NCI-H2081 (cell line): ENCODE data around the gene MED8.

ENCODE experiments used
- DNase-seq, 2 experiments: peaks; one replicate each; lab custom pipeline; 2025; lab: John Stamatoyannopoulos, UW

MED8 gene

DNA sequence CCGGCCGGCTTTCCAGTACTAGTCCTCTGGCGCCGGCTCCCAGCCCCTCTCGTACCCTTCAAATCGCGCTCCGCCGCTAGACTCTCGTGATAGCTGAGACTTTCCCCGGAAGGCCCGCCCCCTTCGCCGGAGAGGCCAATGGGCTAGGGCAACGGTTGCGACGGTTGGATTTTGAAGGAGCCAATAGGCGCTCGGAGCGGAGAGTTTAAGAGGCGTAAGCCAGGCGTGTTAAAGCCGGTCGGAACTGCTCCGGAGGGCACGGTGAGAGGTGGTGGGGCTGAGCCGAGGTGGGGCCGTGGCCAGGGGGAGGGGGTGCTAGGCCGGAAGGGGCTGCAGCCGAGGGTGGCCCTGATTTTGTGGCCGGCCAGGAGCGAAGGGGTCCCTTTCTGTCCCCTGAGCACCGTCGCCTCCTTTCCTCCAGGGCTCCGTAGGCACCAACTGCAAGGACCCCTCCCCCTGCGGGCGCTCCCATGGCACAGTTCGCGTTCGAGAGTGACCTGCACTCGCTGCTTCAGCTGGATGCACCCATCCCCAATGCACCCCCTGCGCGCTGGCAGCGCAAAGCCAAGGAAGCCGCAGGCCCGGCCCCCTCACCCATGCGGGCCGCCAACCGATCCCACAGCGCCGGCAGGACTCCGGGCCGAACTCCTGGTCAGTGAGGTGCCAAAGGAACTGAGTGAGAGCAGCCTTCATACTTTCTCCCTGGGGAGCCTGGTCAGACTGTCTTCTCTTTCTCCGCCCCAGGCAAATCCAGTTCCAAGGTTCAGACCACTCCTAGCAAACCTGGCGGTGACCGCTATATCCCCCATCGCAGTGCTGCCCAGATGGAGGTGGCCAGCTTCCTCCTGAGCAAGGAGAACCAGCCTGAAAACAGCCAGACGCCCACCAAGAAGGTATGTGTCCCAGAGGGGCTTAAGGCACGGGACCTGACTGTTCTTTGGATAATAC is 30.6 kb downstream of the MED8 start, which contains the start of gene CDC20:
CDC20 (plus strand) TSS at position 236 of the 948 bp plus-strand sequence; CDS start at position 471, 235 bp downstream.
- DNase-seq = peak; percentile 100

DNA sequence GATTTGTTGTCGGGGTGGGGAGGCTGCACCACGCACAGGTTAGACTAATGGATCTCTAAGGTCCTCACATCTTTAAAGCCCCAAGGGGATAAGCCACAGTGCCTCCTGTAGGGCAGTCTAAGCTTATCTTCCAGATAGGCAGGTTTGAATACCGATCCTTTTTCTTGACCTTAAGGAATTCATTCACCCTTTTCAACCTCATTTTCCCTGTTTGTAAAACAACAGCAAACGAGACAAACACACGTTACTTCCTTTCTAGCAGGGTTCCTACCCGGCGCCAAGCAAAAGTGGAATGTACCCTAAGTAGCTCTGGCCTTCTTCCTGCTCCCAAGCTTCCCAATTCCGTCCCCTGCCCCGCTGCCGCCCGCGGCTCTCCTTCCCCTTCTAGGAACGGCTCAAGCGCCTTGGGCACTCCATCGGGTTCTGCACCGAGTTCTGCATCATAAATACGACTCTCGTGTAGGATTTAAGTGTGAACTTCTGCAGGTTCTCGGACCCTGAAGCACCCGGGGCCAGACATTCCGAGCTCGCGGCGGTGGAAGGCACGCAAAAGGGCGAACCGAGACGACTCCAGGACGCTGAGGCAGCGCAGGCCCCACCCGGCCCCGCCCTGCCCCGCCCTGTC is 31.4 kb downstream of the MED8 start:
- DNase-seq = peak in 1 of 2 experiments; percentile 43

DNA sequence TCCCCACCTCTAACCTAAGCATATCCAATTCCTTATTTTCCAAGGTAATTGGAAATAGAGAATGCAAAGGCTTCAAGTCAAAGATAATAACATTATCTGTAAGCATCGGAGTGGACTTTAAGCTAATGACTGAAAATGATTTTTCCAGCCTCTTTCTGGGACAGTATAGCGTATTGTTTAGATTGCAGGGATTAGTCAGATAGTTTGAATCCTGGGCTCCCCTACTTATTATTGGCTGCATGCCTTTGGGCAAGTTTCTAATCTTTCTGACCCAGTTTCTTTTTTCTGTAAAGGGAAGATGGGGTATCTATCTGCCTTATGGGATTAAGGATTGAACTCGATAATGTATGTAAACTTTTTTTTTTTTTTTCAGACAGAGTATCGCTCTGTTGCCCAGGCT is 32.3 kb downstream of the MED8 start:
- no peak for DNase-seq

DNA sequence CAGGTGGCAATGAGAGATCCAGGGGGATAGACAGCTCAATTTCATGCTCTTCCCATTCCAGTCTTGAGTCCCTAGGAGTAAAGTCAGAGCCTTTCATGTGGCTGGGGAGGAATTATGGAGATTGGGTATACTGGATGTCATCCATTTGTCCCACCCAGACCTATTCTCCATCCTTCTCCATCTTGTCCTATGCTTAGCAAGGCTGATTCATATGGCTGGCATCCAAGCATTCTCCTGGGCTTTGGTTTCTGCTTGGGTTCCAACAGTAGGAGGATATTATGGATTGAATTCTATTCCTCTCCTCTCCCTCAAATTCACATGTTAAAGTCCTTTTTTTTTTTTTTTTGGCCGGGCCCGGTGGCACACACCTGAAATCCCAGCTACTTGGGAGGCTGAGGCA is 34.7 kb downstream of the MED8 start:
- no peak for DNase-seq

- no peak for DNase-seq
Measured at GRCh38 chr1:43354471-43354870, 35.1 kb downstream of the MED8 start.

DNA sequence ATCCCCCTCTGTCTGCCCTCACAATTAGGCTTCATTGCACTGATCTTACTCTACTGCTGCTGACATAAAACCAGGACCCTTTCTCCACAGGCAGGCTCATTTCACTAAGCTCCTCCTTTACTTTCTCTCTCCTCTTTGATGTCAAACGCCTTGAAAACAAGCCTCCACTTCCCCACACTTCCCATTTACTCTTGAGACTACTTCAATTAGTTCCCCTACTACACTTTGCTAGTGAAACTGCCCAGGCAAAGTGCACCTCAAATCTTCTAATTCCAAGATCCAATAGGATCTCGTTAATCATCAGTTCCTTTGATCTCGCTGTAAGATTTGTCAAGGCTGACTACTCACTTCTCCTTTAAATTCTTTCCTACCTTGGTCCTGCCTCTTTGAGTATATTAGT is 36.7 kb downstream of the MED8 start:
- DNase-seq = no peak

GRCh38 chr1:43352351-43352705 is 37.3 kb downstream of the MED8 start:
- no peak for DNase-seq

DNA sequence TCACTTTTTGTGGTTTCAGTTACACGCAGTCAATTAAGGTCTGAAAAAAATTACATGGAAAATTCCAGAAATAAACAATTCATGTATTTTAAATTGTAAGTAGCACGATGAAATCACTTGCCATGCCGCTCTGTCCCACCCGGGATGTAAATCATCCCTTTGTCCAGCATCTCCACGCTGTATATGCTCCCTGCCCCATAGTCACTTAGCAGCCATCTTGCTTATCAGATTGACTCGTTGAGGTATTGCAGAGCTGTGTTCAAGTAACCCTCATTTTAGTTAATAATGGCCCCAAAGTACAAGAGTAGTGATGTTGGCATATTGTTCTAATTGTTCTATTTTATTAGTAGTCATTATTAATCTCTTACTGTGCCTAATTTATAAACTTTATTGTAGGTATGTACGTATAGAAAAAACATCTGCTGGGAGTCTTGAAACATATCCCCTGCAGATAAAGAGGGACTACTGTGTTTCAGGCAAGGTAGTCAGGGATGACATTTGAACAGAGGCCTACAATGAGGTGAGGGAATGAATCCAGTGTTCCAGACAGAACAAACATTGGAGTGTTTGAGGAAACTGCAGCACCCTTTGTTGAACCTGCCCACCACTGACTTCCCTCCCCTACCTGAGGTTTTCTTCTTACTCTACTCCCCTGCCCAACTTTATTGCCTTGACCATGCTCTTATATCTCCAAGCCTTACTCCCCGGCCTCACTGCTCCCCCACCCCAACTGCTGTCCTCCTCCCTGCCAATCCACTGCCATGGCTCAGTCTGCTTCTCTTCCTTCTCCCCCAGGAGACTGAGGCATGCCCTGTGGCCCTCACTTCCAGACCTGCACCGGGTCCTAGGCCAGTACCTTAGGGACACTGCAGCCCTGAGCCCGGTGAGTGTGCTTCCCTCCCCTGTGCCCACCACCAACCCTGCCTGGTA is 37.9 kb downstream of the MED8 start:
- DNase-seq = no peak

DNA sequence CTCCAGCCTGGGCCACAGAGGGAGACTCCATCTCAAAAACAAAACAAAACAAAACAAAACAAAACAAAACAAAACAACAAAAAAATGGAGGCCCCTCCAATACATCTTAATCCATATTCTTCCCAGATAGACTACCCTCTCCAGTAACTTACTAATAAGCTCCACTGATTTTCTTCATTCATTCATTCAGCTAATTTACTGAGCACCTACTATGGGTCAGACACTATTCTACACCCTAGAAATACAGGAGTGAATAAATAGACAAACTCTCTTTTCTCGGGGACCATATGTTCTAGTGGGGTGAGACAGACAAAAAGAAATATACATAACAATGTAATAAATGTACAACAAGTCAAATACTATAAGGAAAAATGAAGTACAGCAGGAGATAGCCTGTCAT is 38.6 kb downstream of the MED8 start:
- no peak for DNase-seq

GRCh38 chr1:43349594-43350306 is 39.9 kb downstream of the MED8 start:
- peak in 1 of 2 experiments; percentile 44 for DNase-seq

- DNase-seq = peak; percentile 94
Measured at GRCh38 chr1:43348809-43349593, 40.6 kb downstream of the MED8 start.

GRCh38 chr1:43348343-43348808 is 41.2 kb downstream of the MED8 start:
- DNase-seq = peak; percentile 73 to 82

- DNase-seq = no peak
Measured at GRCh38 chr1:43346636-43347035, 43.0 kb downstream of the MED8 start.

GRCh38 chr1:43345120-43345519 is 44.5 kb downstream of the MED8 start:
- no peak for DNase-seq

GRCh38 chr1:43344267-43344850 is 45.2 kb downstream of the MED8 start:
- DNase-seq = peak in 1 of 2 experiments; percentile 31

GRCh38 chr1:43340559-43340958 is 49.0 kb downstream of the MED8 start:
- DNase-seq = no peak

GRCh38 chr1:43339584-43340232 is 49.9 kb downstream of the MED8 start:
- no peak for DNase-seq

GRCh38 chr1:43338001-43338400 is 51.6 kb downstream of the MED8 start:
- no peak for DNase-seq

DNA sequence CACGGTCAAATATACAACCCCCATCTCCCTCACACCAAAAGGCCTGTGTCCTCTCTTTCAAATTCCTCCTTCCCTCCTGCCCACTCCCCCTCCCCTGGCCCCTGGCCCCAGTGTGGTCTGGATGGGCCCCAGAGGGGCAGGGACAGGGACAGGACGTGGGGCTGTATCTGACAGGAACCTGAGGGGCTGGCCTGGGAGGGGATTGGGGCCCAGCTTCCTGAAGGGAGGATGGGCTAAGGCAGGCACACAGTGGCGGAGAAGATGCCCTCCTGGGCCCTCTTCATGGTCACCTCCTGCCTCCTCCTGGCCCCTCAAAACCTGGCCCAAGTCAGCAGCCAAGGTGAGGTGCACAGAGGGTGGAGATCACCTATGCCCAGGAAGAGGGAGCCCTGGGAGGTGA is 52.0 kb downstream of the MED8 start, which contains the start of gene MPL:
MPL (plus strand) TSS at position 231 of the 400 bp plus-strand sequence; CDS start at position 262, 31 bp downstream.
- DNase-seq = no peak
